Endothelial cell (in vitro differentiated cells): ENCODE measurements around the gene TSC2. TPM values are rescaled to one million over a fixed set of nuclear protein-coding genes. Genes with fewer than 3 reads are reported as not detected.

Experiments
- DNase-seq: peaks from one replicate; pipeline ENCODE4 v3.0.0; 2021; ENCODE audit warnings: low spot score
- H3K27ac Mint-ChIP-seq: one replicate; pipeline ENCODE4 v1.8.0; 2021; ENCODE audit warnings: mixed read lengths, inconsistent platforms; ENCODE audit not compliant: unreplicated experiment
- H3K27me3 Mint-ChIP-seq: one replicate; pipeline ENCODE4 v1.8.0; 2021; ENCODE audit warnings: mild to moderate bottlenecking, moderate library complexity, mixed read lengths, inconsistent platforms; ENCODE audit not compliant: unreplicated experiment
- H3K36me3 Mint-ChIP-seq: one replicate; pipeline ENCODE4 v1.8.0; 2021; ENCODE audit warnings: mild to moderate bottlenecking, low read depth, mixed read lengths, inconsistent platforms; ENCODE audit not compliant: unreplicated experiment
- H3K4me1 Mint-ChIP-seq: one replicate; pipeline ENCODE4 v1.8.0; 2021; ENCODE audit warnings: mild to moderate bottlenecking, mixed read lengths, inconsistent platforms; ENCODE audit not compliant: unreplicated experiment
- H3K4me3 Mint-ChIP-seq: one replicate; pipeline ENCODE4 v1.8.0; 2021; ENCODE audit warnings: mild to moderate bottlenecking, mixed read lengths, inconsistent platforms; ENCODE audit not compliant: unreplicated experiment
- H3K9me3 Mint-ChIP-seq: one replicate; pipeline ENCODE4 v1.8.0; 2021; ENCODE audit warnings: mixed read lengths, inconsistent platforms; ENCODE audit not compliant: unreplicated experiment
- CTCF ChIP-seq: fragments of 200-600 bp; sonication (generic); IDR thresholded peaks from one replicate; pipeline ENCODE4 v1.5.0; 2021; ENCODE audit warnings: antibody characterized with exemption; ENCODE audit not compliant: unreplicated experiment
- total RNA-seq: library from RNA; stranded (reverse); fragmentation: NEBNext Ultra II Directional; extraction: Animal tissue kit (Norgen Biotek cat#: 25700); gene quantifications from one replicate; pipeline ENCODE4 v1.2.1, GENCODE V29; 2021; ENCODE audit not compliant: unreplicated experiment

The TSC2 gene
- total RNA-seq, 1 donor from 2014 or later, result 180 TPM

GRCh38 chr16:2034696-2035430 lies 12.9 kb upstream of the TSC2 start:
- no peak for TF ChIP-seq CTCF
- Mint-ChIP-seq H3K4me3 (no peak overlapping the region), H3K27me3 (peaks cover 2% of the 10 kb centered on the region), H3K36me3 (no peaks in the 10 kb centered on the region), H3K9me3 (no peaks in the 10 kb centered on the region), H3K27ac (no peak overlapping the region), H3K4me1 (peaks cover 11% of the 10 kb centered on the region)
- DNase-seq, result no peak

- Mint-ChIP-seq H3K4me3 (no peak overlapping the region), H3K9me3 (no peaks in the 10 kb centered on the region), H3K4me1 (peaks cover 11% of the 10 kb centered on the region), H3K36me3 (no peaks in the 10 kb centered on the region), H3K27me3 (peaks cover 2% of the 10 kb centered on the region), H3K27ac (no peak overlapping the region)
- TF ChIP-seq CTCF, result no peak
- no peak for DNase-seq
Measured at GRCh38 chr16:2035431-2036199, 12.2 kb upstream of the TSC2 start.

- Mint-ChIP-seq H3K27me3 (peaks cover 2% of the 10 kb centered on the region), H3K4me3 (no peak overlapping the region), H3K27ac (no peak overlapping the region), H3K9me3 (no peaks in the 10 kb centered on the region), H3K36me3 (no peaks in the 10 kb centered on the region), H3K4me1 (peaks cover 10% of the 10 kb centered on the region)
- TF ChIP-seq CTCF, result no peak
- no peak for DNase-seq
Measured at GRCh38 chr16:2036200-2036966, 11.4 kb upstream of the TSC2 start.

- H3K4me1 Mint-ChIP-seq, result peaks cover 7% of the 10 kb centered on the region
- H3K36me3 Mint-ChIP-seq, result no peaks in the 10 kb centered on the region
- no peak overlapping the region for H3K4me3 Mint-ChIP-seq
- no peak overlapping the region for H3K27ac Mint-ChIP-seq
- peaks cover 7% of the 10 kb centered on the region for H3K27me3 Mint-ChIP-seq
- DNase-seq, result no peak
- no peaks in the 10 kb centered on the region for H3K9me3 Mint-ChIP-seq
- no peak for TF ChIP-seq CTCF
Measured at GRCh38 chr16:2037115-2037514, 10.7 kb upstream of the TSC2 start.
